Measurements from ENCODE around the gene ECHS1.
"Not testable (repeated sequence)": the region's sequence is repeated elsewhere in the genome, so short reads cannot be mapped to it uniquely, and the experiment has no call there.

- not testable (repeated sequence) for TF ChIP-seq CTCF (IDR thresholded peaks at IDR 0.05; ENCODE audit: low read length); EZH2 (IDR thresholded peaks at IDR 0.05; ENCODE audit: borderline replicate concordance, low read length)
These were observed 13.8 kb upstream of the ECHS1 start for GRCh38 chr10:133386951-133387350.
